Astrocyte of the spinal cord (primary cell): ENCODE results near the gene SIGLEC11.
A peak's percentile ranks its signal among the peaks of the same experiment; 100 is the strongest.

Source experiments
- DNase-seq: peaks from one replicate; pipeline ENCODE4 v3.0.0; 2011; ENCODE audit warnings: low read depth, low spot score
- H3K4me3 ChIP-seq: 2 replicates; pipeline ENCODE4 v1.5.1; 2011; ENCODE audit warnings: low read depth, mild to moderate bottlenecking, low read length, moderate library complexity
- in situ Hi-C: cut with HindIII; loops from 2 replicates; pipeline ENCODE4 v1.10.0; 2017; ENCODE audit warnings: low sequenced_read_pairs
- TF ChIP-seq, protein P1 (sequence below): IDR thresholded peaks from 2 replicates; pipeline ENCODE4 v1.5.1; 2012; ENCODE audit warnings: low read depth, mild to moderate bottlenecking, low read length, inconsistent platforms

SIGLEC11 gene

DNA sequence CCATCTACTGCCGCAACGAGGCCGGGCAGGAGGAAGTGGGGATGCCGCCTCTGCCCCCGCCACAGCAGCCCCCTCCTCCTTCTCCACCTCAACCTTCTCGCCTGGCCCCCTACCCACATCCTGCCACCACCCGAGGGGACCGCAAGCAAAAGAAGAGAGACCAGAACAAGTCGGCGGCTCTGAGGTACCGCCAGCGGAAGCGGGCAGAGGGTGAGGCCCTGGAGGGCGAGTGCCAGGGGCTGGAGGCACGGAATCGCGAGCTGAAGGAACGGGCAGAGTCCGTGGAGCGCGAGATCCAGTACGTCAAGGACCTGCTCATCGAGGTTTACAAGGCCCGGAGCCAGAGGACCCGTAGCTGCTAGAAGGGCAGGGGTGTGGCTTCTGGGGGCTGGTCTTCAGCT is 28.2 kb downstream of the SIGLEC11 start:
- H3K4me3 ChIP-seq = no peak overlapping the region
- DNase-seq = no peak
- TF ChIP-seq, protein P1, sequence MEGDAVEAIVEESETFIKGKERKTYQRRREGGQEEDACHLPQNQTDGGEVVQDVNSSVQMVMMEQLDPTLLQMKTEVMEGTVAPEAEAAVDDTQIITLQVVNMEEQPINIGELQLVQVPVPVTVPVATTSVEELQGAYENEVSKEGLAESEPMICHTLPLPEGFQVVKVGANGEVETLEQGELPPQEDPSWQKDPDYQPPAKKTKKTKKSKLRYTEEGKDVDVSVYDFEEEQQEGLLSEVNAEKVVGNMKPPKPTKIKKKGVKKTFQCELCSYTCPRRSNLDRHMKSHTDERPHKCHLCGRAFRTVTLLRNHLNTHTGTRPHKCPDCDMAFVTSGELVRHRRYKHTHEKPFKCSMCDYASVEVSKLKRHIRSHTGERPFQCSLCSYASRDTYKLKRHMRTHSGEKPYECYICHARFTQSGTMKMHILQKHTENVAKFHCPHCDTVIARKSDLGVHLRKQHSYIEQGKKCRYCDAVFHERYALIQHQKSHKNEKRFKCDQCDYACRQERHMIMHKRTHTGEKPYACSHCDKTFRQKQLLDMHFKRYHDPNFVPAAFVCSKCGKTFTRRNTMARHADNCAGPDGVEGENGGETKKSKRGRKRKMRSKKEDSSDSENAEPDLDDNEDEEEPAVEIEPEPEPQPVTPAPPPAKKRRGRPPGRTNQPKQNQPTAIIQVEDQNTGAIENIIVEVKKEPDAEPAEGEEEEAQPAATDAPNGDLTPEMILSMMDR = no peak
- in situ Hi-C loops = no loop called here

DNA sequence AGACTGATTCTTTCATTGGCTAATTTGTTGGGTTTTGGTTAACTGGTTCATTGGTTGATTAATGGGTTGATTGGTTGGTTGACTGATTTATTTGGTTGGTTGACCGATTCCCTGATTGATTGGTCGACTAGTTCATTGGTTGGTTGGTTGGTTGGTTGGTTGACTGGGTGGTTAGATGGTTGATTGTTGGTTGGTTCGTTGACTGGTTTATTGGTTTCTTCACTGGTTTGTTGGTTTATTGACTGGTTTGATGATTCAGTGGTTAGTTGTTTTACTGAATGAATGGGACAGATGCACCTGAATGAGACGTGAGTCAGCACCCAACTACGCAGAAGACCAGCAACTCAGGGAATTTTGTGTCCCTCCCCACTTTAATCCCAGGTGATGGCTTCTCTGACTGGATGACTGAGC is 28.9 kb downstream of the SIGLEC11 start:
- in situ Hi-C loops = no loop called here
- TF ChIP-seq, protein P1 = no peak
- H3K4me3 ChIP-seq = no peak overlapping the region
- no peak for DNase-seq

DNA sequence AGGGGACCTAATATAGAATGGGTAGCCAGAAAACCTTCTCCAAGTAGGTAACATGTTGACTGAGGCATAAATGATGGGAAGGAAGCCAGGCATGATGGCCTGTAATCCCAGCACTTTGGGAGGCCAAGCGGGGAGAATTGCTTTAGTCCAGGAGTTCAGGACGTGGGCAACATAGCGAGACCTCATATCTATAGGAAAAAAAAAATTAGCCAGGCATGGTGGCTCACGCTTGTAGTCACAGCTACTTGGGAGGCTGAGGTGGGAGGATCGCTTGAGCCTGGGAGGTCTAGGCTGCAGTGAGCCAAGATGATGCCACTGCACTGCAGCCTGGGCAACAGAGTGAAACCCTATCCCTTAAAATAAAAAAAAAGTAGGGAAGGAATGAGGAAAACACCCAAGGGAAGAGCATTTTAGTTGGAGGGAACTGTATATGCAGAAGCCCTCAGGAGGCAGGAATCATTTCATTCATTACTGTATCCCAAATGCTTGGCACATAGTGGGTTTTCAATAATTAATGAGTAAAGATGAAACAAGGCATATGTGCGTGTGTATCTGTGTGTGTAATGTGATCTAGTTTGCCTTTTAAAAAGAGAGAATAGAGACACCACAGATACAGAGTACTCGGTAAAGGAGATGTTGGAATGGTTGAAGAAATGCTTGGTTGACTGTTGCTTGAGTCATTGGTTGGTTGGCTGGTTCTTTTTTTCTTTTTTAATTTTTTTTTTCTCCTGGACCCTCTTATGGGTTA is 29.5 kb downstream of the SIGLEC11 start:
- TF ChIP-seq, protein P1 = no peak
- DNase-seq = no peak
- no peak overlapping the region for H3K4me3 ChIP-seq
- in situ Hi-C loops = no loop called here

DNA sequence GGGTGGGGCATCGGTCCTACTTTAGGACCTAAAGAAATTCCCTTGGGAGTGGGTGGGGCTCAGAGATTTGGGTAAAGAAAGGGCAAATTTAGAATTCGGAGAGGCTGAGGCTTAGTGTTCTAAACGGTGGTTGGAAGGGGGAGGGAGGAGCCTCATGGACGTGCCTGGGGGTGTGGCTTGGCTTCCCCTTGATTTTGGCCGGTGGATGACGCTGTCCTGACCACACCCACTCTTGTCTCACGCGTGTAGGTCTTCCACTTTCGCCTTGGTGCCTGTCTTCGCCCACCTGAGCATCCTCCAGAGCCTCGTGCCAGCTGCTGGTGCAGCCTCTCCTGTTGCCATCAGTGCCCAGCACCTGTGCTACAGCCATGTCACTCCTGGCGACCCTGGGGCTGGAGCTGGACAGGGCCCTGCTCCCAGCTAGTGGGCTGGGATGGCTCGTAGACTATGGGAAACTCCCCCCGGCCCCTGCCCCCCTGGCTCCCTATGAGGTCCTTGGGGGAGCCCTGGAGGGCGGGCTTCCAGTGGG is 30.4 kb downstream of the SIGLEC11 start:
- TF ChIP-seq, protein P1 = no peak
- H3K4me3 ChIP-seq = peak overlapping the region; percentile 58
- DNase-seq = no peak
- in situ Hi-C loops = no loop called here

DNA sequence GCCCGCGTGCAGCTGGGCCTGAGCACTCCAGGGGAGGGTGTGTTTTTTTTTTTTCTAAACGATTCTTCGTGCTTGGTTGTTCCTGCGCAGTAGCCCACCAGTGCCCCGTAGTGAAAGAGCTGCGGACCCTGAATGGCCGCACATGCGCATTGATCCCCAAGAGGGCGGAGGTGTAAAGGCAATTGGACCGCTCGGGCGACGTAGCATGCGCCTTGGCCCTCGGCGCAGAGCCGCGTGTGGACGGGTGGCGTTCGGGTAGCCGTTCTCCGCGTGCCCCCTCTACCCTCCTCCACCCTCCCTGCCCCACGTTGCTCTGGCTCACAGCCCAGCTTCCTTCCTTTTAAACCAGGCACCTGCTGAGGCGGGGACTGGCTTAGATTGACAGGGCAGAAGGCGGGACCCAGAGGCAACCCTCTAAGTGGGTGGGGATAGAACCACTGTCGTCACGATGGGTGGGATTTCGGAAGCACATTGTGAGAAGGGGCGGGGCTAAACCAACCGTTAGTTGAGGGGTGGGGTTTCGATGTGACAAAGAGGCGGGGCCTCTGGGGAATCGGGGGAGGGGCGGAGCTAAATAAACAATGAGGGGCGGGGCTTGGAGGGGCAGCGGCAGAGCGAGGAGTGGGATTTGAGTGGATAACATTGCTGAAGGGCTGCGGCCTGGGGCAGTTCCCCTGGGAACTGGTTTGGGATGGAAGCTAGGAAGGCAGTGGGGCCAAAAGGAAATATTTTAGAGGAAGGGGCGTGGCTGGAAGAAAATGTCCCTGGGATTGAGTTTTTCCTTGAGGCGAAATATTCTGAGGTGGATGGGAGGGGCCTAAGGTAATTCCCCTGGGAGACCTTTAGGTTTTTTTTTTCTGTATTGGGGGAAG is 31.1 kb downstream of the SIGLEC11 start:
- in situ Hi-C loops = no loop called here
- TF ChIP-seq, protein P1 = no peak
- H3K4me3 ChIP-seq = peak overlapping the region; percentile 58
- DNase-seq = peak; percentile 97

DNA sequence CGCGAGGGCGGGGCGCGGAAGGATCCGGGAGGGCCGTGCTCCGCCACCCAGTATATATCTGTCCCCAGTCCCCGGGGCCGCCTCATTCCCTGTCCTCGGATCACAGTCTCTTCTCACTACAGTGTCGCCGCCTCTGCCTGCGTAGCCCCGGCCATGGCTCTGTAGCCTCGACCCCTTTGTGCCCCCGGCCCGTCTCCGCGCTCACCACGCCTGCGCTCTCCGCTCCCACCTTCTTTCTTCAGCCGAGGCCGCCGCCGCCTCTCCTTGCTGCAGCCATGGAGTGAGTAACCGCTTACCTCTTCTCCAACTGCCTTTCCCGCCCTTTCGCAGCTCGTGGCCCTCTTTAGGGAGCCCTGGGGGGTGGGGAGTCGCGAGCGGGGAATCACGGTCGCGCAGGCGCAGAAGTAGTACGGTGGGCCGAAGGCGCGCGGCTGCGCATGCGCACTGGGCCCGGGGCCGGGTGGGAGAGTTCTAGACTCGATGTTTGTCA is 31.8 kb downstream of the SIGLEC11 start, which contains the start of the genes ATF5 and NUP62:
Gene ATF5, plus strand, starts transcription at position 85 of the 490 bp plus-strand sequence. CDS start 1,646 bp downstream, outside the sequence.
Gene NUP62, minus strand, starts transcription at position 384 of the 490 bp plus-strand sequence. CDS start 19,697 bp downstream, outside the sequence.
- H3K4me3 ChIP-seq = peak within 1 kb of the TSS; percentile 58
- TF ChIP-seq, protein P1 = no peak
- peak; percentile 86 for DNase-seq
- in situ Hi-C loops = no loop called here
